Chondrocyte (in vitro differentiated cells): ENCODE results near the gene SLC8A3. TPM values are rescaled to one million over a fixed set of nuclear protein-coding genes. Genes with fewer than 3 reads are reported as not detected.

Source experiments
- DNase-seq: peaks from one replicate; pipeline ENCODE4 v3.0.0; 2021; ENCODE audit warnings: mixed read lengths, low spot score
- H3K27ac Mint-ChIP-seq: one replicate; pipeline ENCODE4 v1.8.0; 2021; ENCODE audit warnings: mild to moderate bottlenecking, moderate library complexity, mixed read lengths; ENCODE audit not compliant: unreplicated experiment
- H3K27me3 Mint-ChIP-seq: 2 replicates; pipeline ENCODE4 v1.8.0; 2021; ENCODE audit warnings: low read depth, mixed read lengths
- H3K36me3 Mint-ChIP-seq: 2 replicates; pipeline ENCODE4 v1.8.0; 2021; ENCODE audit warnings: low read depth, mixed read lengths
- H3K4me1 Mint-ChIP-seq: 2 replicates; pipeline ENCODE4 v1.8.0; 2021; ENCODE audit warnings: low read depth, mild to moderate bottlenecking, mixed read lengths
- H3K4me3 Mint-ChIP-seq: one replicate; pipeline ENCODE4 v1.8.0; 2021; ENCODE audit warnings: mild to moderate bottlenecking, moderate library complexity, mixed read lengths; ENCODE audit not compliant: unreplicated experiment
- H3K9me3 Mint-ChIP-seq: 2 replicates; pipeline ENCODE4 v1.8.0; 2021; ENCODE audit warnings: low read depth, mixed read lengths
- total RNA-seq: library from RNA; stranded (reverse); gene quantifications from 3 replicates; pipeline ENCODE4 v1.2.1, GENCODE V29; 2021
- TF ChIP-seq, protein P1 (sequence below): fragments of 200-600 bp; sonication (generic); IDR thresholded peaks from 2 replicates; pipeline ENCODE4 v1.5.0; 2021; ENCODE audit warnings: antibody characterized with exemption, mild to moderate bottlenecking, moderate library complexity

SLC8A3 gene
- total RNA-seq, 1 donor from 2014 or later = 0.12 TPM

DNA sequence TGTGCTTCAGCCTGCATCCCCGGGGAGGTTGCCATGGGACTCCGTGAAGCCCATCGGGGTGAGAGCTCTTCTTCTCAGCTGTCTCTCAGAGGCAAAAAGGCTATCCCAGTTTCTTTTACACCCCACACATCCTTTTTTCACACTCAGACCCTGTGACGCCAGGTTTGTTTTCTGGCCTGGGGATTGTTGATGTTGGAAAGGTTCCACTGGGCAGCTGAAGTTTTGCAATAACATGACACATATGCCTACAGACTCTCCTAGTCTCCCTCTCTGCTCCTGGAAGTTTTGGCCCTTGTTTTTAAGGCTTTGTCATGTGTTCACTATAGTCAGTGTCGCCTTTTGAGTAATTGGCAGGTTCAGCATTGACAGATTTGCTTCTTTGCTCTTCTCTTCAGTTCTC lies 190.9 kb downstream of the SLC8A3 start:
- Mint-ChIP-seq H3K4me3 (no peak overlapping the region), H3K4me1 (peaks cover 32% of the 10 kb centered on the region), H3K36me3 (no peaks in the 10 kb centered on the region), H3K27ac (no peak overlapping the region), H3K9me3 (no peaks in the 10 kb centered on the region), H3K27me3 (peaks cover 4% of the 10 kb centered on the region)
- no peak for DNase-seq
- TF ChIP-seq, protein P1, sequence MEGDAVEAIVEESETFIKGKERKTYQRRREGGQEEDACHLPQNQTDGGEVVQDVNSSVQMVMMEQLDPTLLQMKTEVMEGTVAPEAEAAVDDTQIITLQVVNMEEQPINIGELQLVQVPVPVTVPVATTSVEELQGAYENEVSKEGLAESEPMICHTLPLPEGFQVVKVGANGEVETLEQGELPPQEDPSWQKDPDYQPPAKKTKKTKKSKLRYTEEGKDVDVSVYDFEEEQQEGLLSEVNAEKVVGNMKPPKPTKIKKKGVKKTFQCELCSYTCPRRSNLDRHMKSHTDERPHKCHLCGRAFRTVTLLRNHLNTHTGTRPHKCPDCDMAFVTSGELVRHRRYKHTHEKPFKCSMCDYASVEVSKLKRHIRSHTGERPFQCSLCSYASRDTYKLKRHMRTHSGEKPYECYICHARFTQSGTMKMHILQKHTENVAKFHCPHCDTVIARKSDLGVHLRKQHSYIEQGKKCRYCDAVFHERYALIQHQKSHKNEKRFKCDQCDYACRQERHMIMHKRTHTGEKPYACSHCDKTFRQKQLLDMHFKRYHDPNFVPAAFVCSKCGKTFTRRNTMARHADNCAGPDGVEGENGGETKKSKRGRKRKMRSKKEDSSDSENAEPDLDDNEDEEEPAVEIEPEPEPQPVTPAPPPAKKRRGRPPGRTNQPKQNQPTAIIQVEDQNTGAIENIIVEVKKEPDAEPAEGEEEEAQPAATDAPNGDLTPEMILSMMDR = no peak

DNA sequence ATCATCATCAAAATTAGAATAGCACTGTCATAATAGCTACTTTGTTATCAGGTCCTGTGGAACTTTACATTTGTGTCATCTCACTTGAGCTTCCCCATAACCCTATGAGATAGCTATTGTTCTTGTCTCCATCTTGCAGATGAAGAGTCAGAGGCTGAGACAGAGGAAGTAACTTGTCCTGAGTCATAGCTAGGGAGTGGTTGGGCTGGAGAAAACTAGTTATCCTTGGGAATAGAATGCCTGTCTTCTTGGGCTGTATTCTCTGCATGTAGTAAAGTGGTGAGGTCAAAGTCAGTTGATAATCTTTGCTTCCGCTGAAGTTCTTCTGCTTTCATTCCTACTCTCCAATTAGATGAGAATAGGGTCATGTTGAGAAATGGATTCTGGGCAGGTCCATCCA lies 192.5 kb downstream of the SLC8A3 start:
- Mint-ChIP-seq H3K9me3 (no peaks in the 10 kb centered on the region), H3K36me3 (no peaks in the 10 kb centered on the region), H3K27ac (no peak overlapping the region), H3K27me3 (peaks cover 4% of the 10 kb centered on the region), H3K4me3 (no peak overlapping the region), H3K4me1 (peaks cover 39% of the 10 kb centered on the region)
- DNase-seq = no peak
- TF ChIP-seq, protein P1 = no peak

Other genes starting within 250 kb of the SLC8A3 start
- 23.4 to 28.9 TPM (median 24.0 TPM) in 3 replicates for gene COX16, start 170.7 kb upstream of the SLC8A3 start, total RNA-seq
- gene SYNJ2BP, start 228.1 kb upstream of the SLC8A3 start, total RNA-seq = 25.8 to 35.1 TPM (median 26.4 TPM) in 3 replicates